HG02610 (cell line): ENCODE data around the gene TARBP1.
"Not testable (repeated sequence)": the region's sequence is repeated elsewhere in the genome, so short reads cannot be mapped to it uniquely, and the experiment has no call there.

Experiments used
- ATAC-seq: cut with Tn5 transposase; IDR thresholded peaks from one replicate; pipeline ENCODE4 v1.9.1; 2021; ENCODE audit warnings: mild to moderate bottlenecking, moderate library complexity; ENCODE audit not compliant: unreplicated experiment

Gene TARBP1

DNA sequence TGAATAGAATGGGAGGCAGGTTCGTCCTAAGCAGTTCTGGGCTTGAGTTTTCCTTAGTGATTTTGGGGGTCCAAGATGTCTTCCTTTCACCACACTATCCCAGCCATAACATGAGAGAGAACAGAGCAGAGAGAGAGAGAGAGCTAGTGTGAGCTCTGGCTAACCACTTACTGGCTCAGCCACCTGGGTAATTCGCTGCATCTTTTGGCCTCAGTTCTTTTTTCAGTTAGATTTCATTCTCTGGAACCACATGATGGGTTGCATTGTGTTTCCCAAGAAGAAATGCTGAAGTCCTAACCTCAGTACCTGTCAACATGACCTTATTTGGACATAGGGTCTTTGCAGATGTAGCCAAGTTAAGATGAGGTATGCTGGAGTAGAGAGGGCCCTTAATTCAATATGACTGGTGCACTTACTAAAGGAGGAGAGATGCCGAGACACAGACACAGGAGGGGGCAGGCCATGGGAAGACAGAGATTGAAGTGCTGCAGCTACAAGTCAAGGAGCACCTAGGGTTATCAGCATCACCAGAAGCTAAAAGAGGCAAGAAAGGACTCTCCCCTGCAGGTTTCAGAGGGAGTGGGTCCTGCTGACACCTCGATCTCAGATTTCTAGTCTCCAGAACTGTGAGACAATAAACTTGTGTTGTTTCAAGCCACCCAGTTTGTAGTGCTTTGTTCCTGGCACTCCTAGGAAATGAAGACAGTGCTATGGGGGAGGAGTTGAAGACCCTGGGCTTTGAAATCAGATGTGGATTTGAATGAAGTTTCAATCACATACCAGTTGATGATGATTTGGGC is 26.2 kb upstream of the TARBP1 start:
- ATAC-seq: no peak

- not testable (repeated sequence) for ATAC-seq
Observed at GRCh38 chr1:234504251-234504650, 25.3 kb upstream of the TARBP1 start.

GRCh38 chr1:234503193-234504050 is 24.4 kb upstream of the TARBP1 start:
- no peak for ATAC-seq

DNA sequence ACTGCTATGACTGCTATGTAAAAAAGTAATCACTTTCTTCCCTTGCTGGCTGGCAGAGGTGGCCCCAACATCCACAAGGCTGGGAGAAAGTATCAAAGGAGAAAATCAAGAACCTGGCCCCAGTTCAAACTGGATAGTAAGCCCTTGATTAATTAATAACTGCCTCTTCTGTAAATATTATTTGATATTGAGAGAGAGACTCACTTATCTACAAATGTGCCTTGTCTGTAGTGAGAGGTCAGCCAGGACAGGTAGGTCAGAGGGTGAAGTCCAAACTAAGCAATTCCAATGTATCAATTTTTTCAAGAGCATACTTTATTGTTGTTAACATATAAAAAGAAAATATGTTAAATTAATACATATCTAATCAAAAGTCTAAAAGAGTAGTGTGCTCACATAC is 23.8 kb upstream of the TARBP1 start:
- no peak for ATAC-seq

- no peak for ATAC-seq
Observed at GRCh38 chr1:234500269-234500668, 21.3 kb upstream of the TARBP1 start.

GRCh38 chr1:234499943-234500245 is 20.9 kb upstream of the TARBP1 start:
- ATAC-seq: no peak

GRCh38 chr1:234499119-234499942 is 20.4 kb upstream of the TARBP1 start:
- ATAC-seq: peak; percentile 36

DNA sequence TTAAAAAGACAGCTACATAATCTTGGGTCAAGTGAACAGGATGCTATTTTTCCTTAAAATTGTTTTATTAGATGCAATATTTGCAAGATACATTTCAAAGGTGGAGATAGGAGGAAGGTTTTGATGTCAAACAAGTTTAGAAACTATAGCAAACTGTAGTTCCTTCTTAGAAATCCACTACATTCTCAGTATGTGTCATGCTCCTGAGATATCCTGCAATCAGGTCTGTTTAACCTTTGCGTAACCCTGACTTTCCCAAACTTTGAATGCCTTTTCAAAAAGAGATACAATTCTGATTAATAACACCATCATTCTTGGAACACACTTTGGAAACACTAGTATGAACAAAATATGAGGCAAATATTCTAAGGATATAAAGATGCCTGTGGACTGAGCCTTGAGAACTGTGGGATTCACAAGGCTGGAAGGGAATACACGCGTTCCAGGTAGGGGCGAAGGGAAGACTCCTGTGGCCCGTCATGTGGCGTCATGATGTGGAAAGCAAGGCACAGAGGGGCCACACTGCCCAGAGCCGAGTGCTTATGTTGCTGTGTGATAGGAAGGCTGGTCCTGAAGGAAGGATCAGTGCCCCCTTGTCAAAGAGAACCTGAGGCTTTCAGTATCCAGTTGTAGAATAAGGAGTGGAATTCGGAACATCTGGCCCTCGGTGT is 19.6 kb upstream of the TARBP1 start:
- no peak for ATAC-seq

GRCh38 chr1:234497589-234497988 is 18.6 kb upstream of the TARBP1 start:
- no peak for ATAC-seq

GRCh38 chr1:234495231-234495990 is 16.4 kb upstream of the TARBP1 start:
- peak; percentile 78 for ATAC-seq

- no peak for ATAC-seq
Observed at GRCh38 chr1:234494049-234494448, 15.1 kb upstream of the TARBP1 start.

GRCh38 chr1:234490793-234491479 is 12.0 kb upstream of the TARBP1 start:
- no peak for ATAC-seq

GRCh38 chr1:234489698-234490077 is 10.7 kb upstream of the TARBP1 start:
- ATAC-seq: no peak

DNA sequence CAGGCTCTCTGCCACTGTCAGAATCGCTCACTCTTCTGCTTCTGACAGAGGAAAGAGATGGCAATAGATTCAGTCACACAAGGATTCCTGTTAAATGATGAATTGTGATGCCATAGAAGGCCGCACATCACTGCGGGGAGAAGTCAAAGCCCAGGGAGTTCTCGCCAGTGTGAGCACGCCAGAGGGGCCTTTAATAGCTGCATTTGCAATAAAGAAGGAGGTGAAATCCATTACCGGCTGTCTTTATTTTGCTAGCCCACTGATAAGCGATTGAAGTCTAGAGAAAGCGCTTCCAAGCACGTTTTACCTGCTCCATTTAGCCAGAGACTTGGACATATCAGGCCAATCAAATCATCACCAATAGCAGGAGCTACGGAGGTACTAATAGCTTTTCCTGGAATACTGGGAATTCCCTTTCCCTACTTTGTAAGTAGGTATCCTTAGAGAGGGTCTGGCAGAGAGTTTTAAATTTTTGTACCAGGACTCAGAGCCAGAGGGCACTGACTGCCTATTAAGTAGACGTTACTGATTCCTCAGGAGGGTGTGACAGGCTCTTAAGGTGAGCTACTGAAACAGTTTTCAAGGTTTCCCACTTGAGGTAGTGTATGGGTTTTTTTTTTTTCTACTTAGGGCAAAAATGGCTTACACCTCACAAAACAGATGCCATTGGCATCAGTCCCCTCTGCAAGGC is 10.2 kb upstream of the TARBP1 start:
- no peak for ATAC-seq

- ATAC-seq: peak; percentile 62
Observed at GRCh38 chr1:234488054-234489006, 9.4 kb upstream of the TARBP1 start.

- no peak for ATAC-seq
Observed at GRCh38 chr1:234486858-234487840, 8.2 kb upstream of the TARBP1 start.
